A549 (cell line): ENCODE results near the gene TSEN54. TPM values are rescaled to one million over a fixed set of nuclear protein-coding genes. Genes with fewer than 3 reads are reported as not detected.

Experiments used
- ATAC-seq, 2 experiments: fragments of 200-7000 bp in 1 of 2; fragments of >200 bp in 1 of 2; cut with Nextera tagmentation in 1 of 2; cut with Tn5 transposase in 1 of 2; 3 replicates each; pipeline versions ENCODE4 v1.8.0 to v1.9.1; 2018 to 2020; ENCODE audit warnings: mild to moderate bottlenecking in 1 of 2, moderate library complexity in 1 of 2
- CTCF ChIA-PET: fragments of 300-600 bp; sonication (Branson Sonifier 250); formaldehyde crosslinking; extraction: SDS; loops from one replicate; lab custom pipeline; 2021; ENCODE audit warnings: antibody characterized with exemption, inconsistent platforms; lab: Yijun Ruan, JAX
- POLR2A ChIA-PET: fragments of 350-600 bp; formaldehyde crosslinking; extraction: SDS; loops from one replicate; lab custom pipeline; 2021; ENCODE audit warnings: antibody characterized with exemption, inconsistent platforms; lab: Yijun Ruan, JAX
- DNase-seq, 2 experiments: peaks; one replicate each; pipeline versions ENCODE4 v3.0.0 to v3.0.0-alpha.2; 2011 to 2016; ENCODE audit warnings: low read depth in 1 of 2, low spot score in 1 of 2
- FAIRE-seq: peaks from 2 replicates; lab custom pipeline; 2011; peaks lifted over from hg19 to GRCh38; lab: Jason Lieb, UNC
- H3K27ac ChIP-seq, 2 experiments: fragments of >200 bp; sonication (Bioruptor Twin); formaldehyde crosslinking; 3 replicates each; pipeline ENCODE4 v1.5.1; 2016 to 2017
- H3K4me1 ChIP-seq: fragments of >200 bp; sonication (Bioruptor Twin); formaldehyde crosslinking; 3 replicates; pipeline ENCODE4 v1.6.1; 2016
- H3K4me2 ChIP-seq: fragments of >200 bp; sonication (Bioruptor Twin); formaldehyde crosslinking; 3 replicates; pipeline ENCODE4 v1.6.1; 2016
- H3K4me3 ChIP-seq: fragments of >200 bp; sonication (Bioruptor Twin); formaldehyde crosslinking; 3 replicates; pipeline ENCODE4 v1.5.1; 2016
- H3K9me3 ChIP-seq: fragments of >200 bp; sonication (Bioruptor Twin); formaldehyde crosslinking; 3 replicates; pipeline ENCODE4 v1.6.1; 2016
- CEBPB ChIP-seq, 2 experiments: fragments of >200 bp in 1 of 2; sonication (Bioruptor Twin) in 1 of 2; formaldehyde crosslinking in 1 of 2; IDR thresholded peaks; 2 replicates each; pipeline ENCODE4 v1.6.1; 2012 to 2016
- EP300 ChIP-seq, 2 experiments: fragments of >200 bp; sonication (Bioruptor Twin); formaldehyde crosslinking; IDR thresholded peaks; 2 replicates in 1 of 2; 3 replicates in 1 of 2; pipeline ENCODE4 v1.6.1; 2016 to 2017
- FOSL2 ChIP-seq, 2 experiments: fragments of 450-650 bp in 1 of 2; fragments of >200 bp in 1 of 2; sonication (Bioruptor Twin) in 1 of 2; formaldehyde crosslinking; IDR thresholded peaks; 2 replicates each; pipeline versions ENCODE4 v1.5.0 to v1.6.1; 2016 to 2020; ENCODE audit warnings: mild to moderate bottlenecking in 1 of 2, moderate library complexity in 1 of 2
- HOXB13 ChIP-seq: fragments of 250-450 bp; sonication (Bioruptor Pico); IDR thresholded peaks from 2 replicates; pipeline ENCODE4 v1.5.0; 2020; ENCODE audit warnings: low read depth, mild to moderate bottlenecking, moderate library complexity
- MAZ ChIP-seq: fragments of 150-350 bp; IDR thresholded peaks from 2 replicates; pipeline ENCODE4 v1.6.1; 2014; ENCODE audit warnings: antibody characterized with exemption, low read depth, low read length, borderline replicate concordance
- MYC ChIP-seq: IDR thresholded peaks from 2 replicates; pipeline ENCODE4 v1.6.1; 2012; ENCODE audit warnings: mild to moderate bottlenecking, inconsistent platforms, low read length, improper control_type of control experiment, borderline replicate concordance
- NPAS2 ChIP-seq: fragments of 250-450 bp; sonication (Bioruptor Pico); IDR thresholded peaks from 2 replicates; pipeline ENCODE4 v1.8.0; 2022; ENCODE audit warnings: mild to moderate bottlenecking, moderate library complexity, borderline replicate concordance
- POLR2A ChIP-seq: IDR thresholded peaks from 2 replicates; pipeline ENCODE4 v1.6.1; 2012; ENCODE audit warnings: mild to moderate bottlenecking, low read length
- POLR2AphosphoS2 ChIP-seq: conservative IDR thresholded peaks from 2 replicates; pipeline ENCODE4 v1.6.1; 2012; ENCODE audit warnings: low read length, improper control_type of control experiment, inconsistent platforms
- RCOR1 ChIP-seq: fragments of 150-350 bp; IDR thresholded peaks from 2 replicates; pipeline ENCODE4 v1.6.1; 2014; ENCODE audit warnings: antibody characterized with exemption, low read length, low read depth
- RNF2 ChIP-seq: fragments of 200-600 bp; sonication (generic); IDR thresholded peaks from 2 replicates; pipeline ENCODE4 v1.6.1; 2016; ENCODE audit warnings: low read depth, mild to moderate bottlenecking, antibody characterized with exemption, moderate library complexity, borderline replicate concordance
- TFCP2L1 ChIP-seq: fragments of 250-450 bp; sonication (Bioruptor Pico); IDR thresholded peaks from 2 replicates; pipeline ENCODE4 v1.5.0; 2021; ENCODE audit warnings: mild to moderate bottlenecking
- ZC3H11A ChIP-seq: fragments of 450-650 bp; IDR thresholded peaks from 2 replicates; pipeline ENCODE4 v1.6.1; 2014; ENCODE audit warnings: antibody characterized with exemption, mild to moderate bottlenecking
- ZFP36 ChIP-seq: fragments of 450-650 bp; IDR thresholded peaks from 2 replicates; pipeline ENCODE4 v1.6.1; 2014; ENCODE audit warnings: borderline replicate concordance; ENCODE audit not compliant: partially characterized antibody
- WGBS: methylation state at CpG from one replicate; pipeline ENCODE4 v1.1.6; 2017; ENCODE audit errors: missing lambda C conversion rate; 5-methylcytosine and 5-hydroxymethylcytosine counted together
- polyA plus RNA-seq, 4 experiments: library from polyadenylated mRNA; depleted of rRNA in 3 of 4; stranded (reverse); fragments of >200 nt; fragmentation: RNase III in 1 of 4; extraction: RNeasy Plus Mini Kit Qiagen cat#74134 plus additional on column Dnase treatment in 1 of 4; gene quantifications; 2 replicates in 3 of 4; 3 replicates in 1 of 4; pipeline ENCODE4 v1.2.3, GENCODE V29; 2011 to 2017
- TF ChIP-seq, protein P1 (sequence below): fragments of 200-600 bp; sonication (generic); IDR thresholded peaks from 2 replicates; pipeline ENCODE4 v1.6.1; 2016; ENCODE audit warnings: antibody characterized with exemption, mild to moderate bottlenecking, moderate library complexity
- TF ChIP-seq, protein P2 (sequence below): IDR thresholded peaks from 2 replicates; pipeline ENCODE4 v1.6.1; 2012

TSEN54 gene
- polyA plus RNA-seq, 2 of the 4 experiments (the other 2 are of a cell fraction), result 24.8 to 38.4 TPM

DNA sequence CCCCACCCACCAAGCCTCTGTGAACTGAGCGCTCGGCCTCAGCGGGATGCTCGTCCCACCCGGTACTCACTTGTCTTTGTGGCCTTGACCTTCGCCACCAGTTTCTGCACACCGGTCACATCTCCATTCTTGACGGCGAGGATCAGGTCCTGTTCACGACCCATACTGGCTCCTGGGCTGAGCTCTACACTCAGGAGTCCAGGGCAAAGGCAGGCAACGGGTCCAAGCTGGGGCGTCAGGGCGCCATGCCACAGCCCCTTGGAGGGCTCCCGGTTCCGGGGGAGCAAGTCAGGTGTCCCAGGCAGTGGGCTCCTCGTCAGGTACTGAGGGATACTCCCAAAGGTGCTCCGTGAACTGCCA, 2.7 kb upstream of the TSEN54 start:
- DNase-seq (no peak), ATAC-seq (no peak), FAIRE-seq (no peak)
- TF ChIP-seq MAZ, result no peak
- no peak for TF ChIP-seq RCOR1
- no peak for TF ChIP-seq HOXB13 (CRISPR knock-in tag)
- no peak for TF ChIP-seq POLR2AphosphoS2
- no peak for TF ChIP-seq EP300 (IDR thresholded peaks at IDR 0.05)
- no peak for TF ChIP-seq ZC3H11A
- TF ChIP-seq POLR2A, result no peak
- no peak for TF ChIP-seq TFCP2L1 (CRISPR knock-in tag)
- TF ChIP-seq RNF2, result no peak
- TF ChIP-seq MYC, result no peak
- TF ChIP-seq, protein P1, sequence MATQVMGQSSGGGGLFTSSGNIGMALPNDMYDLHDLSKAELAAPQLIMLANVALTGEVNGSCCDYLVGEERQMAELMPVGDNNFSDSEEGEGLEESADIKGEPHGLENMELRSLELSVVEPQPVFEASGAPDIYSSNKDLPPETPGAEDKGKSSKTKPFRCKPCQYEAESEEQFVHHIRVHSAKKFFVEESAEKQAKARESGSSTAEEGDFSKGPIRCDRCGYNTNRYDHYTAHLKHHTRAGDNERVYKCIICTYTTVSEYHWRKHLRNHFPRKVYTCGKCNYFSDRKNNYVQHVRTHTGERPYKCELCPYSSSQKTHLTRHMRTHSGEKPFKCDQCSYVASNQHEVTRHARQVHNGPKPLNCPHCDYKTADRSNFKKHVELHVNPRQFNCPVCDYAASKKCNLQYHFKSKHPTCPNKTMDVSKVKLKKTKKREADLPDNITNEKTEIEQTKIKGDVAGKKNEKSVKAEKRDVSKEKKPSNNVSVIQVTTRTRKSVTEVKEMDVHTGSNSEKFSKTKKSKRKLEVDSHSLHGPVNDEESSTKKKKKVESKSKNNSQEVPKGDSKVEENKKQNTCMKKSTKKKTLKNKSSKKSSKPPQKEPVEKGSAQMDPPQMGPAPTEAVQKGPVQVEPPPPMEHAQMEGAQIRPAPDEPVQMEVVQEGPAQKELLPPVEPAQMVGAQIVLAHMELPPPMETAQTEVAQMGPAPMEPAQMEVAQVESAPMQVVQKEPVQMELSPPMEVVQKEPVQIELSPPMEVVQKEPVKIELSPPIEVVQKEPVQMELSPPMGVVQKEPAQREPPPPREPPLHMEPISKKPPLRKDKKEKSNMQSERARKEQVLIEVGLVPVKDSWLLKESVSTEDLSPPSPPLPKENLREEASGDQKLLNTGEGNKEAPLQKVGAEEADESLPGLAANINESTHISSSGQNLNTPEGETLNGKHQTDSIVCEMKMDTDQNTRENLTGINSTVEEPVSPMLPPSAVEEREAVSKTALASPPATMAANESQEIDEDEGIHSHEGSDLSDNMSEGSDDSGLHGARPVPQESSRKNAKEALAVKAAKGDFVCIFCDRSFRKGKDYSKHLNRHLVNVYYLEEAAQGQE, result no peak
- no peak for TF ChIP-seq FOSL2 (IDR thresholded peaks at IDR 0.05)
- no peak for TF ChIP-seq FOSL2 (CRISPR knock-in tag; IDR thresholded peaks at IDR 0.05)
- no peaks in the 10 kb centered on the region for H3K9me3 ChIP-seq
- no peak overlapping the region for H3K4me3 ChIP-seq
- POLR2A ChIA-PET, result no interaction called here
- peak overlapping the region; percentile 98; the same call in 1 of the 3 replicates for H3K4me2 ChIP-seq
- WGBS, result 98% methylated on average over 17 of the region's 17 CpGs
- peaks cover 45% of the 10 kb centered on the region for H3K4me1 ChIP-seq
- H3K27ac ChIP-seq, result peak overlapping the region in 1 of 2 experiments; percentile 98; a peak in 1 of 6 replicates
- CTCF ChIA-PET, result interaction anchor here (0.9 to 3.4 kb wide), 10 partner anchors 9 to 101 kb away, joined by 3 to 40 read pairs (median 4); no protein-coding TSS in a partner anchor

DNA sequence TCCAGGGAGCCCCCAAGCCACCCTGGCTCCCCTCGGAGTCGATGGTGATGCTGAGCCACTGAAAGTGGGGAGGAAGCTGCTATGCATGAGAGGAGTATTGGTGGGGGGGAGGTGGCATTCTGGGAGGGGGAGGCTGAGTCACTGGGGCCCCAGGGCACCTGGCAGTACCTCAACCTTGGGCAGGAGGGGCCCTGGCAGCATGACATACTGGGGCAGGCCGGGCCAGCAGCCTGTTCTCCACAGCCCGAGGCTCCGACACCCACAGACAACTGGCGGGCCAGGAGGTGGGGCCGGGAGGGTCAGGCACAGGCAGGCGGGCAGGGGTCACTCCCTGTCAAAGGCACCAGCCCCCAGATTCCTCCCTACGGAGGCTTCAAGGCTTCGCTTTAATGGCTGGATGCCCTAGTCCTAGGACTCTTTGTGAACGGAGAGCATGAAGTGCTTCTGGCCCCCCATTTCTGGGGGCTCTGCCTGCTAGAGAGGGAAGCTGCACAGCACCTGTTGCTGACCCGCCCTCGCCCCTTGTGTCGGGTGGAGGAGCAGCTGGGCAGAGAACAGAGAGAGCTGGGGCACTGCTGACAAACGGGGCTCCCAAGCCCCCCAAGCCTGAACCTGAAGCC, 1.9 kb upstream of the TSEN54 start:
- DNase-seq, result no peak
- ChIA-PET POLR2A (no interaction called here), CTCF (interaction anchor here (0.7 to 3.4 kb wide), 12 partner anchors 10 to 102 kb away, joined by 3 to 40 read pairs (median 4); partner anchors contain the start of gene LLGL2)
- H3K4me1 ChIP-seq, result peaks cover 38% of the 10 kb centered on the region
- no peak for TF ChIP-seq CEBPB (IDR thresholded peaks at IDR 0.05)
- TF ChIP-seq, protein P2, sequence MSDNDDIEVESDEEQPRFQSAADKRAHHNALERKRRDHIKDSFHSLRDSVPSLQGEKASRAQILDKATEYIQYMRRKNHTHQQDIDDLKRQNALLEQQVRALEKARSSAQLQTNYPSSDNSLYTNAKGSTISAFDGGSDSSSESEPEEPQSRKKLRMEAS, result 0 out of 2 replicates have a peak, but pooled peaks have one; percentile 10
- FAIRE-seq, result no peak
- WGBS, result 56% methylated on average over 15 of the region's 15 CpGs
- H3K4me3 ChIP-seq, result peak overlapping the region; percentile 89
- ATAC-seq, result no peak
- no peaks in the 10 kb centered on the region for H3K9me3 ChIP-seq
- peak overlapping the region; percentile 91 to 98 for H3K27ac ChIP-seq
- peak overlapping the region; percentile 98 for H3K4me2 ChIP-seq

DNA sequence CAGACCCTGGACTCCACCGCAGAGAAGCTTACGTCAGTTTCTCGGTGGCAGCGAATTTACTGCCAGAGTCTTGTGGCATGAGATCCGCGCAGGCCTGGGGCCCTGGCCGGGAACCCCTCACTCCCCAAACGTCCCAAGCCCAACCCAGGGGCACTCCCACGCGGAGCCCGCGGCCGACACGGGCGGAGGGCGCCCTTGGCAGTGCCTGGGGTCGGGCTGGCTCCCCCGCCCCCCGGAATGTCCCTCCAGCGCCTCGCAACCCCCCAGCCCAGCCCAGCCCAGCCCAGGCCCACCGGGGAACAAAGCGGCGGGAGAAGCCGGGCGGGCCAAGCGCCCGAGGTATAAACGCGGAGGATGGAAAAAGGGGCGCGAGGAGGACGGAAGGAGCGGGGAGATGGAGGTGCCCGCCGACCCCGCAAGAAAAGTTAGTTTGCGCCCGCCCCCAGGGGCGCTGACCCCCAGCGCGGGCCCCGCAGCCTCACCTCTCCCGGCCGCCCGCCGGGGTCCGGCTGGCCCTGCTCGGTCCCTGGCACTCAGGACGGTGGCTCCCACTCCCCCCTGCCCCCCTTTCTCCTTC, 1.3 kb upstream of the TSEN54 start:
- ATAC-seq (peak; percentile 5 to 6; a peak in 5 of 6 replicates), FAIRE-seq (no peak), DNase-seq (no peak)
- ChIA-PET CTCF (interaction anchor here (0.7 to 3.4 kb wide), 8 partner anchors 10 to 103 kb away, joined by 3 to 40 read pairs (median 4); partner anchors contain the start of gene LLGL2), POLR2A (no interaction called here)
- TF ChIP-seq ZFP36 (no peak), NPAS2 (CRISPR knock-in tag) (no peak), POLR2A (peak; percentile 32; the same call in 1 of the 2 replicates)
- peak overlapping the region; percentile 91 to 98 for H3K27ac ChIP-seq
- no peaks in the 10 kb centered on the region for H3K9me3 ChIP-seq
- 3% methylated on average over 21 of the region's 50 CpGs for WGBS
- peak overlapping the region; percentile 98 for H3K4me2 ChIP-seq
- peak overlapping the region; percentile 89 for H3K4me3 ChIP-seq
- peaks cover 38% of the 10 kb centered on the region for H3K4me1 ChIP-seq
